Limb (tissue), 2 donors: ENCODE measurements around the gene TUSC2.
"Not testable (repeated sequence)": the region's sequence is repeated elsewhere in the genome, so short reads cannot be mapped to it uniquely, and the experiment has no call there.

Experiments
- DNase-seq, 2 donors: peaks; one replicate each; pipeline ENCODE4 v3.0.0-alpha.2; 2016; ENCODE audit errors: extremely low spot score in 2 of 2

TUSC2 gene

DNA sequence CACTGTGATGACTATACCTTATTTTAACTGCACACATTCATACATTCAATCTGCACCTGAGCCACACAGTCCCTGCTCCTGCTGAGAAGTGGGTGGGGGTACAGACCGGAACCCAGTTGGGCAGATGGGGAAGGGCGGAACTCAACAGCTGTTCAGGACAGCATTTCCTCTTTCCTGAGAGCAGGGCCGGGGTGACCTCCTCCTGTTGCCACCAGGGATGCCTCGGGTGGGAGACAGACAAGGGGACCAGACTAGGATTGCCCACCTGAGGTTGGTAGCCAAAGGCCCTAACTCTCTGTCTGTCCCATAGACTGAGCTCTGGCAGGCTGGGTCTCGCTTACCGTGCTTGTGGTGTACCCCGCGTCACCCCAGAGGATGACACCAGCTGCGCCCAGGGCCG, 9.4 kb downstream of the TUSC2 start:
- no peak for DNase-seq

DNA sequence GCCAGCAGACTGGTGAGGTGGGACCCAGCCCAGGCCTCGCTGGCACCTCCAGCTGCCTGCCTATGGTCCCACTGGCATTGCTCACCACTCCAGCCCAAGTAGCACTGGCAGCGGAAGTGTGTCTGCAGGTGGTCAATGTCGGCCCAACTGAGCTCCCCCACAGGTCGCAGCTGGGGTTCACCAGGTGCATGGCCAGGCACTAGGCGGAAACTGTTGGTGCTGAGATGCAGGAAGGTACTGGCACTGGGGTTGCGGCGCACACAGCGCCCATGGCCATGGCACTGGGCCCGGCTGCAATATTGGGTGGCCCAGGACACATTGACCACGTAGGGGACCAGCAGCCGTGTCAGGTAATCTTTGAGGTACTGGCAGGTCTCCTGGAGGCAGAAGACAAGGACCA, 9.9 kb downstream of the TUSC2 start:
- DNase-seq, result no peak

DNA sequence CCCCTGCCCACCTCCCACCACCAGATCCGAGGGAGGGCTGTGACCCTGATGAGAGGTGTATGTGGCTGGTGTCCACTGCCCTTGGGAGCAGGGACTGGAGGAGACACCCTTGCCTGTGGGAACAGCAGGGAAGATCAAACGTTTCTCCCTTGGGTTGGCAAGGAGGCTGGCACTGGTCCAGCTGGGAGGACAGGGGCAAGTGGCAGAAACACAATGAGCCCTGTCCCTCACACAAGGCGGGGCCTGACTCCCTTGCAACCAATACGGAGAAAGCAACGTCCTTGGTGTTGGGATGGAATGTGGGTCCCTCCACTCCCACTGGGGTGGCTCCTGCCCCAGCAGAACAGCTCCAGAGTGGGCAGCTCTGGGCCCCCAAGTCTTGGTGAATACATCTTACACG, 10.7 kb downstream of the TUSC2 start:
- no peak for DNase-seq

DNA sequence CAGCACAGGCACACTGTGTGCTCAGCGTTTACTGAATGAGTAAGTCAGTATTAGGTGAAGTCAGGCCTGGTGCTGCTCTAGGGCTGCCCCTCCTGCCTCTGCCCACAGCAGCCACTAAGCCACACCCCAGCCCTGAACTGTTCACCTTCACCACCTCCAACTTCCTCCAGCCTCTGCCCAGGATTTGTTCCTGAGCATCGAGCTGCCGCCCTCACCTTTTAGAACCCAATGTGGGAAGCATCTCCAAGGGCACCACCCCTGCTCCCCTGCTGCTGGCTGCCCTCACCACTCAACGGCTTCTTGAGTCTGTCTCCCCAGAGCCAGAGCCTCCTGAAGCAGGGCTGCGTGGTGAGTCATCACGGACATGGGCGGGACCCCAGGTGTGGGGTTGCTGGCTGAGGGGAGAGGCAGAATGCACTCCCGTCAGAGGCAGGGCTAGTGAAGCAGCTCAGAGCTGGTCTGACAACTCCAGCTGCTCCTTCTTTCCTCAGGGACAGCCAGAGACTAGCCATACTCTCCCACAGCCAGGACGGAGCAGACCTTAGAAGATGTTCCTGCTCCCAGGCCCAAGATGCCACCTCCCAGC, 11.3 kb downstream of the TUSC2 start:
- DNase-seq, result no peak

DNA sequence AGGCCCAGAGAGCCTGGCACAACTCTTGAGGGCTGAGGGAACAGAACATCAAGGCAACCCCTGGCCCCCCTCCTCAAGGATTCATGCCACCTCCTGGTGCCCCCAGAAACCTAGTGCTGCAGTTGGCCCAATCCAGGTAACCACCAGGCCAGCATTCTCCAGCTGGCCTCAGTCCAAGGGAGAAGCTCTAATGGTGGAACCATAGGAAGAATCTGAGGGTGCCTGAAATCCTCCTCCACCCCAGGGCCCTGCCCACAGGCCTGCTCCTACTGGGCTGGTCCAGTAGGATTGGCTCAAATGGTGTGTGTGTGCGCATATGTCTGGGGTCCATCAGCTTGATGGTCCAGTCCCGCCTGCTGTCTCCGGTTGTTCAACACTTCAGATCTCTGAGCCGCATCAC, 13.2 kb downstream of the TUSC2 start:
- DNase-seq, result no peak

DNA sequence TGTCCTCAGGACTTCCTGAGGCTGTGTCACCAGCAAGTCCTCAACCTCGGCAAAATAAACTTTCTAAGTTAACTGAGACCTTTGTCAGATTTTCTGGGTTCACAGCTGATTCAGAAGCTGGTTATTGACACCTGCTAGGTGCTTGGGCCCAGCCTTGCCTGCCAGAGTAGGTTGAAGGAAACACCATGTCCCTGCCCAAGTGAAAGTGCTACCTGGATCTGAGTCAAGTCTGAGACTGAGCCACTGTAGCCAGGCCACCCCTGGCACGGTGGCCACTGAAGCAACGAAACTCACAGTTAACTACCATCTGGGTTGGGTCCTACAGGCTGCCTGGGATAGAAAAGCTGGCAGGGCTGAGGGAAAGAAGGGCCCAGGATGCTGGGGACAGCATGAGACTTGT, 13.7 kb downstream of the TUSC2 start:
- no peak for DNase-seq

DNA sequence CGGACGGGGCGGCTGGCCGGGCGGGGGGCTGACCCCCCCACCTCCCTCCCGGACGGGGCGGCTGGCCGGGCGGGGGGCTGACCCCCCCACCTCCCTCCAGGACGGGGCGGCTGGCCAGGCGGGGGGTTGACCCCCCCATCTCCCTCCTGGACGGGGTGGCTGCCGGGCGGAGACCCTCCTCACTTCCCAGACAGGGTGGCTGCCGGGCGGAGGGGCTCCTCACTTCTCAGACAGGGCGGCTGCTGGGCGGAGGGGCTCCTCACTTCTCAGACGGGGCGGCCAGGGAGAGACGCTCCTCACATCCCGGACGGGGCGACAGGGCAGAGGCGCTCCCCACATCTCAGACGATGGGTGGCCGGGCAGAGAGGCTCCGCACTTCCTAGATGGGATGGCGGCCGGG, 16.0 kb downstream of the TUSC2 start:
- DNase-seq, result not testable (repeated sequence)

DNA sequence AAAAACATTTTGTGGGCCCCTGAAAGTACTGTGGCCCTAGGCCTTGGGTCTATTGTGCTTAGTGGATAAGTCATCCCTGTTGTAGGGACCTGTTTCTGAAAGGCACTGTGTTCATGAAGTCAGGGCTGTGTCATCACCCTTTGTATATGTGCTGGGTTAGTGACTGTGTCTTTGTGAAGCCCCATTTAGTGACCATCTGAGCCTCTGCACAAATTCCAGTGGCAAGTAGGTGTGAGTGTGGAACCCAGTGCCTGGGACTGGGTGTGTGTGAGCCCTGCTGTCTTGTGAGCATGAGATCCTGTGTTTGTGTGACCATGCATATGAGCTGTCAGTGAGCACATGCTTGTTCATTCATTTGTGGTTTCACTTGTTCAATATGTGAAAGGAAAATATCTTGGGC, 23.4 kb downstream of the TUSC2 start:
- no peak for DNase-seq

DNA sequence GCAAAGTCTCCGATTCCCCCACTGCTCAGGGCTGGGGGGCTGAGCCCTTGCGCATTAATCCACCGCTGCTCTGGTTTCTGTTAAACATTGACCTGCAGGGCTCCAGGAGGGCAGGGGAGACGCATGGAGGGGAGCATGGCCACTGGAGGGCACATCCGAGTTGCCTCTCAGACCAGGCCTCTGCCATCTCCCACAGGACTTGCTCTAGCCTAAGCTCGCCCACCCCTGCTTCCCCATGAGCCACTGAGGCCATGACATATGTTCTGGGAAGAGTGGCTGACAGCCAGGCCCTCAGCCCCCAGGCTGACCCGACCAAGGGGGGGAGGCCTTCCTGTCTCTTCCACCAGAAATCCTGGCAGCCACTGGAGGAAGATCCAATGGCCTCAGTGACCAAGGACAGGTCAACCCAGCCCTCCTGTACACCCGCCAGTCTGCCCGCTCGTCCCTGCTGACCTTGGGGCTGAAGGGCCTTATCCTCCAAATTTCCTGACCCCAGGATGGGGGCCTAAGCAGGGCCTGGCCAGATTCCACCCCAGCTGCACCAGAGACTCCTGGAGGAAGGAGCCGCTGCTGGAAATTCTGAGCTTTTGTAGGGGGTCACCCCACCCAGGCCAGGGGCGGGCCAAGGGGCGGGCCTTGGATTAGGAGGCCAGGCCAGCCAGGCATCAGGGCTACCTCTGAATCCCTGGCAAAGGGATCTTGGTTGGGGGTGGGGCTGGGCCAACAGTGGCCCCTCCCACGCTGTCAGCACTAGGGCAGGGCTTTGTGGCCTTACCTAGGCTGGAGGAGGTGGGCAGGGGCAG, 24.8 kb downstream of the TUSC2 start, which contains the start of gene HYAL1:
Gene HYAL1 (minus strand): TSS at position 562 of the 803 bp plus-strand sequence. CDS start 618 bp downstream, outside the sequence.
- DNase-seq, result peak in 1 of 2 donors; percentile 46

DNA sequence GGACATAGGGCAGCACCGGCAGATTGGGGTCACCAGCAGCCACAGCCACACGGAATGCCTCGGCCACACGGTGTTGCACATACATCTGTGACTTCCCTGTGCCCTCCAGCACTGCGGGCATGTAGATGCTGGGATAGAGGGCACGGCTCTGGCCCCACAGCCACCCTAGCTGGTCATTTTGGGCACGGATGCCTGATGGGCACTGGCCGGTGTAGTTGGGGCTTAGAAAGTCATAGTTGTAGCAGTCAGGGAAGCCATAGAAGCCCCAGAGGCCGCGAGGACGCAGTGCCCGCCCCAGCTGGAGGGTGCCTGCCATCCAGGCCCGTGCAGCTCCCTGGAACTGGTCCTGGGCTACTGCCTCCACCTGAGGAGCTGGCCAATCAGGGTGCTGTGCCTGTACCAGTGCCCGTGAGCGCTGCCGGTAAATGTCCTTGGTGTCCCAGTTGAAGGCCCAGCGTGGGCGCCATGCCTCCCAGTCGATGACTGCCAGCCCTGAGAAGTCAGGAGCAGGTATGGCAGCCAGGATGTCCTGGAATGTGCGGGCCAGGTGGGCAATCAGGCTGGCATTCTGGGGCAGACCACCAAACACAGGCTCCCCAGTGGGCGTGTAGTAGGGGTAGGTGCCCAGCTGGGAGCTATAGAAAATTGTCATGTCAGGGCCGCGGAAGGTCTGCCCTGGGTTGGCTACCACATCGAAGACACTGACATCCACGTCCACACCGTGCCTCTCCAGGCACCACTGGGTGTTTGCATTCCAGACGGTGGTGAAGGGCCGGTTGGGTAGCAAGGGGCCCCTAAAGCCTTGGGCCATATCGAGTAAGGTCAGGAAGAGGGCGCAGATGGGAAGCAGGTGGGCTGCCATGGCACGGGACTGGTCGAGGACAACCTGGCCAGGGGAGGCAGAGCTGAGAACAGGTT, 25.7 kb downstream of the TUSC2 start:
- peak in 1 of 2 donors; percentile 26 for DNase-seq

DNA sequence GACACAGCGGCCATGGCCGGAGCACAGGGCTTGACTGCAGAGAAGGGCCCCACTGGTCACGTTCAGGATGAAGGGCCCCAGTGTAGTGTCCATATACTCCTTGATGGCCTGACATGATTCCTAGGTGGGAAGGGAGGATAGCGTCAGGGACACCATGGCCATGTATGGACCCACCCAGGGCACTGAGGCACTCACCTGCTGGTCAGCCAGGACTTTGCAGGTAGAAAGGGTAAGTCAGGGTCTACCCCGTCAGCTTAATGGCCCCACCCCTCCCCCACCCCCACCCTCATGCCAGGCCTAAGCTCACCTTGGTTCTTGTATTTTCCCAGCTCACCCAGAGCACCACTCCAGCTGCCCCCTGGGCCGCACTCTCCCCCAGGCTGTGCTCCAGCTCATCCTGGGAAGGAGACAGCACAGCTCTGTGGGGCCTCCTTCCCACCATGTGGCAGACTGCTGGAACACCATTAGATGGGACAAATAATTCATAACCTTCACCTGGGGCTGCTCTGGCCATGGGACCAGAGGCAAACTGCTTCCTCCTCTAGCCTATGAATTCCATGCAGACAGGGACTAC, 27.3 kb downstream of the TUSC2 start:
- DNase-seq, result no peak

DNA sequence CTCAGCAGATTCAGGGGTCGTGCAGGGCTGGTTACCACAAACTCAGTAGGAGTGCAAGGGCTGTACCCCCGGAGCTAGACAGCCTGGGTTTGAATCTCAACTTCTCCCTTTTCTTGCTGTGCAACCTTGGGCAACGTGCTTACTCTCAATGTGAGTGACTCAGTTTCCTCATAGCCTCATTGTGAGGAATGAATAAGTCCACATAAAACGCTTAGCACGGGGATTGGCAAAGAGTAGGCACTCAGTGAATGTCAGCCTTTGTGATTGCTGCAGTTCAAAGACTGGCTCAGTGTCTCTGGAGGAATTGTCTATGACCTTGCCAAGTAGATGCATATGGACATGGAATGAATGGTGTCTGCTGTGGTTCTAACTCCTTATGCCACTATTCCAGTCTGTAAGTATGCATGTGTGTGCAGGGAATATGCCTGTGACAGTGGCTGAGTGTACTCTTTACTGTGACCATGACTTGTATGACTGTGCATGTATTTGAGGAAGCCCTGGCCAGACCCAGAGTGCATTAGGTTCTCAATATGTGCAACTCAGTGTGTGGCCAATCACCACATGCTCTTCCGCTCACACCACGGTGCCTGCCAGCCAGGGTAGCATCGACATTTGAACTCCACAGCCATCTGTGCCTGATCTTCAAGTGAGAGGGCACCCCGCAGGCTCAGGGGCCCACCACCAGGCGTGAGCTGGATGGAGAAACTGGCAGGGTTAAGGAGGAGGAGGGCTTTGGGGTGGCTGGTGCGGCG, 27.9 kb downstream of the TUSC2 start:
- DNase-seq, result no peak

DNA sequence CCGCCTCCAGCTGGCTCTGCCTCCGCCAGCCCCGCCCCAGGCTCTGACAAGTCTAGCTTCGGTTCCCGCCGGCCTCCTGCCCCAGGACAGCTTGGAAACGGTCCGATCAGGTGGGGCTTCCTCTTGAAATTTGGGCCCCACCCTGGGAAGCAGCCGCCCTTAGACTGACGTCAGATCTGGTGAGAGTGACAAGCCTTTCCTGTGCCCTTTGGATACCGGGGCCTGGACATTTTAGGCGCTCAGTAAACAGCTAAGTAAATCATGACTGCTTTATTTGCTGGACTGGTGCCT, 28.4 kb downstream of the TUSC2 start:
- no peak for DNase-seq

DNA sequence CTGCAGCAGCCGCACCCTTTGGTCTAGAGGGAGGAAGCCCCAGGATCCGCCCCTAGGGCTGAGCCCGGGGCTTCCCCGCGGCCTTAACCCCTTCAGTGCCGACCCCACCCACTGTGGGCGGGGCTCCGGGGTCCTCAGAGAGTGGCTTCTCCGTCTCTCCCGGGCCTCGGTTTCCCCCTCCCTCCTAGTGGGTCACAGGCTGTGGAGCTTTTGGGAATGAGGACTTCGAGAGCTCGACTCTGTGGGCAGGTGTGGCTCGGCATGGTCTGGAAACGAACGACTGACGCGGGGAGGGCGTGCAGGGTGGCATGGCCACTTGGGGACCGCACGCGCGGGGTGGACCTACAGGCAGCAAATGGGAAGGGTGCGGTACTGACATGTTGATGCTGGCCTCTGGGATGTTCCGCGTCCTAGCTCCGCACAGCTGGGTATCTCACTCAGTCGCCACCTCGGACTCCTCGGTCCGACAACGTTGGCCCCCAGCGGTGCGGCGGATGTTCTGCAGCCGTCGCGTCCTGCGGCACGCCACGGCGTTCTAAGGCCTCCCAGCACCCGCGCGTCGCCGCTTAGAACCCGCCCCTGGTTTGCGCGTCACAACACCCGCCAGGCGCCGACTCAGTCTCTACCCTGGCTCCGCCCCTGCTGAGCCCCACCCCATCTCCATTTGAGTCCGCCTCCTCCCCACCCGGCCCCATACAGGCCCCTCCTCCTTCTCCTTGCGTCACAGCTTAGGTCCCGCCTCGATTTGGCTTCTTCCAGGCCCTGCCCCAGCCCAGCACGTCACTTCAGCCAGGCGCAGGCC, 29.0 kb downstream of the TUSC2 start, which contains the start of the genes HYAL3 and NAA80:
Gene HYAL3 (minus strand): TSS at position 570 of the 802 bp plus-strand sequence. CDS start 3,803 bp downstream, outside the sequence.
Gene NAA80 (minus strand): TSS at position 570 of the 802 bp plus-strand sequence. CDS start 1,942 bp downstream, outside the sequence.
- DNase-seq, result peak; percentile 99 to 100

DNA sequence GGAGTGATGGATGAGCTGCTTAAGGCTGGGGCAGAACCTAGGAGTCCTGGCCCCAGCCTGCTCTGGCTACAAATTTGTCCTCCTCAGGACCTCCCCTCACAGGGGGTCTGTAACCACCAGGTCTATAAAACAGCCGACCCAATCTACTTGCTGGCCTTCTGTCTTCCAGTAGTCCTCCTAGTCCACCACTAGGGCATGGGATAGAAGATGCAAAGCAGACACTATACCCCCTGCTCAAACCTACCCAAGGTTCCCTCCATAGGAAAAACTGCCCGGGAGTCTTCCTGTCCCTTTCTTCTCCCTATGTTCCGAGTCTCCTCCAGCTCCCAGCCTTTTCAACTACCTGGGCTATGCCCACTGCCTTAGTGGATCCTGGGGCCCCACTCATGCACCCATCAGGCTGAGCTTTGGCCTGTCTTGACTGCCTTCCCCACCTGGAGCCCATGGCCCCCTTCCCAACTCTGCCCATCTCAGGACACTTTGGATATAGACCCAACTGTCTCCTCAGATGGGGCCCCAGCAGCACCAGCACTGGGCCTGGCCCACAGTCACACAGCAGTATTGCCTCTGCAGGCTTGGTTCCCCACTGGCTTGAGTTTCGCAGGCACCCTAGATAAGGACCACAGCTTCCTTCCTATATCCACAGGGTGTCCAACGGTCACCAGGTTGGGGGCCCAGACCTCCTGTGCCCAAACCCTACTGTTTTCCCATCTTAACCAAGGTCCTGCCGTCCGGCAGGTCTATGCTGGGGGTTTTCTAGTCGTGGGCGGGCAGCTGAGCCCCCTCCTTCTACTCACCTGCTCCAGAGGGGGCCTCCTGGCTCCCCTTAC, 29.9 kb downstream of the TUSC2 start:
- no peak for DNase-seq

DNA sequence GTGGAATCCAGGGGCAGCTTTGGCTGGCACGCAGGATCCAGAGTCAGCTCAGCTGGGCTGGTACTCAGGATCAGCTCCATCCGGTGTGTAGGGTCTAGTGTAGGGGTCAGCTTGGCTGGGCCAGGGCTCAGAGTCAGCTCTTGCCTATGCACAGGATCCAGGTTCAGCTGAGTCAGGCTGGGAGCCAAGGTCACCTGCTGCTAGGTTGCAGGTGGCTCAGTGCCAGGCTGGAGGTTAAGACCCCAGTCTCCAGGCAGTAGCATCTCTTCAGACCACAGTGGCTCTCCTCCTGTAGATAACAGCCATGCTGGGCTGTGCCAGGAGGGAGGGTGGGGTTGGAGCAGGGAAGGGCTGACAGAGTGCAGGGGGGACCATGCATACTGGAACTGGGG, 30.6 kb downstream of the TUSC2 start:
- no peak for DNase-seq

DNA sequence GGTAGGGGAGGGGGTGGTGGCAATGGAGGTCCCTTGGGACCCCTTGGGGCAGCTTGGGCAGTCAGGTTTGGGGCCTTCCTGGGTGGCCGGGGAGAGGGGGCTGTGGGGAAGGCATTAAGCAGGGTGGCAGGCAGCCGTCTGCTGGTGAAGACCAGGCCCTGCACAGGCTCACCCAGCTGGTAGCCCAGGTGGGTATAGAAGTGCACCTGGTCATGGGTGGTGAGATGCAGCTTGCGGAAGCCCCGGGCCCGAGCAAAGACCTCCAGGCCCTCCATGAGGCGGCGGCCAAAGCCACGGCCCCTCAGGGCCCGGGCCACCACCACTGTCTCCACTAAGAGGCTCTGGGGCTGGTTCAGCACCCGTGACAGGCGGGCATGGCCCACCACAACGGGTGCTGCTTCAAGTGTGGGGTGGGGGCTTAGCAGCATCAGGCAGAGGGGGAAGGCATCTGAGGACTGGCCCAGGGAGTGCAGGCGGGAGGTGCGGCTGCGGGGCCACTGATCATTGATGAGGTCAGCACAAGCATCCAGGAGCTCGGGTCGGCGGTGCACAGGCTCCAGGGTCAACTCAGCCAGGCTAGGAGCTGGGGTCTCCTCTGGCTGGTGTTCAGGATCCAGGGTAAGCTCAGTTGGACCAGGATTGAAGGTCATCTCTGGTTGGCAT, 31.2 kb downstream of the TUSC2 start:
- DNase-seq, result no peak

DNA sequence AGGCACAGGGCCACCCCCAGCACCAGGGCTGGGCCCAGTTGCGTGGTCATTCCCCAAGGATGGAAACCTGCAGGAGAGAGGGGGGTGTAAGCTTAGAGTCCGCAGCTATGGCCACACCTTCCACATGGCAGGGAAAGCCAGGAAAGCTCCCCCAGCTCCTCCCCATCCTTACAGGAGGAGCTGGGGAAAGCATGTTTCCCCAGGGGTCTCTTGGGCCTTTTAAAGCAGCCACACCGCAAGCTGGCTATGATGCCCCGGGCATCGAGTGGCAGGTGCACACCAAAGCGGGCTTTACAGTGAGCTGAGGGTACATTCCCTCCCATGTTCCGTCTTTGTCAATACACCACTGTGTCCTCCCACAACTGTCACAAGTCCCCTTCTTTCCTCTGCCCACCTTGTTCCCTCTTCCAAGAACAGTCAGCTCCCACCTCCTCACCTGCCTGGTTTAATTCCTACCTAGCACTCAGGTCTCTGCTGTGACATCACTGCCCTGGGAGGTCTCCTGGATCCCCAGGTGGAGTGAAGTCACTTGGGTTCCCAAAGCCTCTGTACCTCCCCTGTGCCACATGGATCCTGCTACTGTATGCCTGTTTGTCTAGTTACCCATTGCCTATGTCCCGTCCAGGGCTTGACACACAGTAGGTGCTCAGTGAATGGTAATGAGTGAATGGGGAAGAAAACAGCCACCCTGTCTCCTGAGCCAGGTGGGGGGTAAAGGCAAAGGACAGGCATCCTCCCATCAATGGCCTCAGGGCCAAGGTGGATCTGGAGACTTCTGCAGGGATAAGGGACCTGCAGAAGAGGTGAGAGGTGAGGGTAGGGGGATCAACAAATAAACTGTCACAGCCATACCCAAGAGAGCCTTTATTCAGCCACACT, 32.2 kb downstream of the TUSC2 start:
- no peak for DNase-seq
